Muscle layer of colon (tissue), 2 donors: ENCODE results near the gene WNT16.

Experiments
- H3K27ac ChIP-seq: one replicate; pipeline ENCODE4 v1.7.0; 2013; ENCODE audit warnings: low read depth, mild to moderate bottlenecking, low read length, moderate library complexity
- H3K27me3 ChIP-seq, 2 donors: one replicate each; pipeline ENCODE4 v1.7.0; 2013; ENCODE audit warnings: low read length in 2 of 2, mild to moderate bottlenecking in 2 of 2; ENCODE audit not compliant: insufficient read depth in 2 of 2, control insufficient read depth in 1 of 2
- H3K36me3 ChIP-seq: one replicate; pipeline ENCODE4 v1.7.0; 2013; ENCODE audit warnings: mild to moderate bottlenecking, low read length; ENCODE audit not compliant: insufficient read depth
- H3K4me1 ChIP-seq: one replicate; pipeline ENCODE4 v1.7.0; 2013; ENCODE audit warnings: mild to moderate bottlenecking, low read length; ENCODE audit not compliant: insufficient read depth
- H3K4me3 ChIP-seq, 2 donors: one replicate each; pipeline ENCODE4 v1.7.0; 2013; ENCODE audit warnings: low read length in 2 of 2, low read depth in 1 of 2, mild to moderate bottlenecking in 1 of 2, moderate library complexity in 1 of 2
- H3K9ac ChIP-seq: one replicate; pipeline ENCODE4 v1.7.0; 2013; ENCODE audit warnings: low read length
- H3K9me3 ChIP-seq: one replicate; pipeline ENCODE4 v1.7.0; 2013; ENCODE audit warnings: mild to moderate bottlenecking, low read length
- donor health status: abdominal sarcoma.
- donor health status: Adenocarcinoma of cecum.

The WNT16 gene

DNA sequence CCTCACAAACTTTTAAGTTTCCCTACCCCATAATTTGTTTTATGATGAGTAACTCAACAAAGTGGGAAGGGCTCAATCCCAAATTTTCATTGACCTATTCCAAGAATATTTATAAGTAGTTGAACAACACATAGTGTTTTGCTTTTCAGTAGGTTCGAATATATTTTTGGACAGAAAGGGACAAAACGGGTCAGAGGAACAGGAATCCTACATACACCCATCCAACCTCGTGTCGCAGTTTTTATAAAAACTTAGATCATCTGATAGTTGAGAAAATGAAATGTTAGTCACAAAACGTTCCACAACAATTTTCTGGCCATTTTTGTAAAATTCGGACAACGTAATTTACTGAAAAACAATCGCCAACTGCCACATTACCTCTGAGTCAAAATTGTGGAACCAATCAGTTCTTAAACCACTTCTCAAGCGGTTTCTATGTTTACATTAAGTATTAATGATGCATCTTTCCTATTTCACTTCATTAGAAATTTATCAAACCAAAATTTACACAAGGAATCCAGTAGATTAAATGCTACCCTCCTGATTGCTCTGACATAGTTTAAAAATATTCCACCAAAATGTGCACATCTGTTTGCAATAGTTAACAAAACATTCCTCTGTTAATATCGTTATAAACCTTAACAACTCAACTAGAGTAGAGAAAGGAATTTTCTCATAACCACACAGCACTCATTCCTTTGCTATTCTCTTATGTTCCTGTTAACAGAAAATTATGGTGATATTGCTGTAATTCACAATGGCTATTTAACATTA is 6.3 kb downstream of the WNT16 start:
- H3K27ac ChIP-seq: no peak overlapping the region
- no peaks in the 10 kb centered on the region for H3K9me3 ChIP-seq
- no peaks in the 10 kb centered on the region for H3K36me3 ChIP-seq
- H3K27me3 ChIP-seq: peaks cover 21 to 22% of the 10 kb centered on the region in 2 donors
- H3K4me3 ChIP-seq: no peak overlapping the region
- H3K9ac ChIP-seq: no peak overlapping the region
- no peaks in the 10 kb centered on the region for H3K4me1 ChIP-seq

DNA sequence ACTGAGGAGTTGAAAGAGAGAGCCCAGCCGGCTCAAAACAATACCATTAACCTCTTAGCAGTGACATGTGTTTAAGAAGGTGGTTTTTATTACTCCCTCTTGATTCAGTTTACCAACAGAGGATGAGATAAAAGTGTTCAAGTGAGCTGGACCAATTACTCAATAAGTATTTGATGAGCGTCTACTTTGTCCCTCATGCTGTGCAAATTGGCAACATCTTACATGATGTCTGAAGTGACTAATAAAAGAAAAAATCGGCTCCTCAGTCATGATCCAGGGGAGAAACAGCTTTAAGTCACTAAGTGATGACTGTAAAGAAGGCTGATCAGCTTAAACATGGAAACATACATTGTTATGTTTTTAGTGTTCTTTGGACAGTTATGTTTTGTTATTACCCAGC is 7.8 kb downstream of the WNT16 start:
- H3K9me3 ChIP-seq: no peaks in the 10 kb centered on the region
- H3K4me1 ChIP-seq: no peaks in the 10 kb centered on the region
- no peak overlapping the region for H3K4me3 ChIP-seq
- peaks cover 8% of the 10 kb centered on the region in 2 donors for H3K27me3 ChIP-seq
- no peak overlapping the region for H3K27ac ChIP-seq
- H3K36me3 ChIP-seq: no peaks in the 10 kb centered on the region
- H3K9ac ChIP-seq: no peak overlapping the region

DNA sequence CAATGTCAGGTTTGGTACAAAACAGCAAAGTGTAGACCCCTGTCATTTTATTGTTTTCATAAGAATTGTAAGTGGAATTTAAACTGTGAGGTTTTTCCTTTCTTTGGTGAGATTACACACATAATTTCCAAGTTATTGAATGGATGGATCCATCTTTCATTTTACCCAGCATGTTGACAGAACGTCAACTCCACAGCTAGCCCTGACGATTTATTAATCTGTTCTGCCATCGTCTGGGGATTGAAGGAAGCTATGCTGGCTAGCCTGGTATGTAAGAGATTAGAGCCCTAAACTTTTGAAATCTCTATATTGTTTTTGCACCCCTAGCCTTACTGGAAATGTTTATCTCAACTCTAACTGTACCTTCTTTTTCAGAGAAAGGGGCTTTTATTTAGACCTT is 8.6 kb downstream of the WNT16 start:
- Histone ChIP-seq H3K27me3 (peaks cover 0 to under 1% of the 10 kb centered on the region in 2 donors), H3K4me1 (no peaks in the 10 kb centered on the region), H3K4me3 (no peak overlapping the region), H3K36me3 (no peaks in the 10 kb centered on the region), H3K9me3 (no peaks in the 10 kb centered on the region), H3K27ac (no peak overlapping the region), H3K9ac (no peak overlapping the region)

DNA sequence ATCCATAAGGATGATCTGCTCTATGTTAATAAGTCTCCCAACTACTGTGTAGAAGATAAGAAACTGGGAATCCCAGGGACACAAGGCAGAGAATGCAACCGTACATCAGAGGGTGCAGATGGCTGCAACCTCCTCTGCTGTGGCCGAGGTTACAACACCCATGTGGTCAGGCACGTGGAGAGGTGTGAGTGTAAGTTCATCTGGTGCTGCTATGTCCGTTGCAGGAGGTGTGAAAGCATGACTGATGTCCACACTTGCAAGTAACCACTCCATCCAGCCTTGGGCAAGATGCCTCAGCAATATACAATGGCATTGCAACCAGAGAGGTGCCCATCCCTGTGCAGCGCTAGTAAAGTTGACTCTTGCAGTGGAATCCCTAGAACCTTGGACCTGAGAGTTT is 10.3 kb downstream of the WNT16 start:
- H3K9me3 ChIP-seq: no peaks in the 10 kb centered on the region
- H3K27me3 ChIP-seq: no peaks in the 10 kb centered on the region
- H3K4me3 ChIP-seq: no peak overlapping the region
- H3K36me3 ChIP-seq: no peaks in the 10 kb centered on the region
- no peaks in the 10 kb centered on the region for H3K4me1 ChIP-seq
- H3K9ac ChIP-seq: no peak overlapping the region
- H3K27ac ChIP-seq: no peak overlapping the region

DNA sequence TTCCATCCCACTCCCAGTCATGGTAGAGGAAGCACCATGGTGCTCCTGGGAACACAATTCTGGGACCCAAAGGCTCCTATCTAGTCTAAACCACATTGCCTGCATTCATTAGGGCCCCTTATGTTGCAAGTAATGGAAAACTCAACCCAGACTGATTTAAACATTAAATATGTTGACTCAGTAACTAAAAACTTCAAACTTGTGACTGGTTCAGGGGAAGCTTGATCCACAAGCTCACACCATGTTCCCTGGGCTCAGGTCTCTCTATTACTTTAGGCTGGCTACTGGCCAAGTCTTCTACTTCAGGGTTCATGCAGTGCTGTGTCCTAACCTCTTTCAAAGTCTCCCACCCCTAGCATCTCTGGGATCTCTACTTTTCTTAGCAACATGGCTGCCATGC is 13.1 kb downstream of the WNT16 start:
- no peak overlapping the region for H3K27ac ChIP-seq
- peaks cover 6% of the 10 kb centered on the region for H3K36me3 ChIP-seq
- no peak overlapping the region for H3K9ac ChIP-seq
- H3K9me3 ChIP-seq: no peaks in the 10 kb centered on the region
- H3K27me3 ChIP-seq: no peaks in the 10 kb centered on the region
- no peak overlapping the region for H3K4me3 ChIP-seq
- no peaks in the 10 kb centered on the region for H3K4me1 ChIP-seq

DNA sequence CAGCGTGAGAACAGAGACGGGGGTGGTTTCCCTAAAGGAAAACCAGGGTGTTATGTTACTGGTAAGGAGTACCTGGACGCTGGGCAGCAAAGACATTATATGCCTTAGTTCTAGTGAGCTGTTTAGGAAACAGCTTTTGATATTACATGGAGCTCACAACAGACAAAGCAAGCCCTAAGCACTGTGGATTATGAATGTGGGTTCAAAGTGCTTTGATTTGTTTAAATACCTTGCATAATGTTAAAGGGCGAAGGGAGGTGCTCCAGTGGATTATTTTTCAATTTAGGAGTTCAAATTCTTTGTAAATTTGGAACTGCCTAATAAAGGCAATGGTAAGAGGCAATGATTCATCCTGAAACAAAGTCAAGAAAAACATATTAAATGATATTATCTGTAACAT is 13.8 kb downstream of the WNT16 start:
- Histone ChIP-seq H3K9me3 (no peaks in the 10 kb centered on the region), H3K9ac (no peak overlapping the region), H3K4me3 (no peak overlapping the region), H3K36me3 (peaks cover 11% of the 10 kb centered on the region), H3K4me1 (no peaks in the 10 kb centered on the region), H3K27me3 (no peaks in the 10 kb centered on the region), H3K27ac (no peak overlapping the region)

DNA sequence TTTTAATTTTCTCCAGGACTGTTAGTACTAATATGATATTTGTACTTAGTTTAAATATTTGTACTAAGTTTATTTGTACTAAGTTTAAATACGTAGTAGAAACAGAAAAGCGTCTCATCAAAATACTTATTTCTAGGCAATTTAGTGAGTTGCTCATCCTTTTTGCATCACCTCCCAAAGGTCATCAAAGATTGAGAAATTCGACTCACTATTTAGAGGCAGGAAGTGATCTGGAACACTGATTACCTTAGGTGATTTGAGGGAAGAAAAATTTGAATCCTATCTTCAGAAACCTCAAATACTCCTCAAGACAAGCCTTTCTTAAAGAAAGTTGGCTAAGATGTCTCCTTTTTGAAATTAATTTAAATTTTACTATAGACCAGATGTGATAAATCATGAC is 14.5 kb downstream of the WNT16 start:
- Histone ChIP-seq H3K27me3 (no peaks in the 10 kb centered on the region), H3K36me3 (peaks cover 11% of the 10 kb centered on the region), H3K4me1 (no peaks in the 10 kb centered on the region), H3K27ac (no peak overlapping the region), H3K4me3 (no peak overlapping the region), H3K9me3 (no peaks in the 10 kb centered on the region), H3K9ac (no peak overlapping the region)

DNA sequence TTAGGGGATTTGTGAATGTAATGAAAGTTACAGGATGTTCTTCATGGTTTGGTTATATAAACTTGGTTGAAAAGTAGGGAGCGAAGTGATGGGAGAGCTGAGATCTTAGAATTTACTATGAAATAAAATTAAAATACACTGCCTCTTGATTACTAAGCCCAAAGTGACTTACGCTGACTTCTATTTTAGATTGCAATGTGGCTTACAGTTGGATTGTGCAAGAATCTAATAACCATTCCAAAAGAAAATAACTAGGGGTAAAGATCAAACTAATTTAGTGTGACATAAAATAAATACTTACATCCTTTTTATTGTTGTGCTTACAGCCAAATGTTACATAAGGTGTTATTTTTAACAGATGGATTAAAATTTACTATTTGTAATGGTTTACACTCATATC is 15.3 kb downstream of the WNT16 start:
- no peaks in the 10 kb centered on the region for H3K27me3 ChIP-seq
- H3K4me3 ChIP-seq: no peak overlapping the region
- H3K27ac ChIP-seq: no peak overlapping the region
- no peak overlapping the region for H3K9ac ChIP-seq
- H3K36me3 ChIP-seq: peaks cover 11% of the 10 kb centered on the region
- no peaks in the 10 kb centered on the region for H3K4me1 ChIP-seq
- H3K9me3 ChIP-seq: no peaks in the 10 kb centered on the region

DNA sequence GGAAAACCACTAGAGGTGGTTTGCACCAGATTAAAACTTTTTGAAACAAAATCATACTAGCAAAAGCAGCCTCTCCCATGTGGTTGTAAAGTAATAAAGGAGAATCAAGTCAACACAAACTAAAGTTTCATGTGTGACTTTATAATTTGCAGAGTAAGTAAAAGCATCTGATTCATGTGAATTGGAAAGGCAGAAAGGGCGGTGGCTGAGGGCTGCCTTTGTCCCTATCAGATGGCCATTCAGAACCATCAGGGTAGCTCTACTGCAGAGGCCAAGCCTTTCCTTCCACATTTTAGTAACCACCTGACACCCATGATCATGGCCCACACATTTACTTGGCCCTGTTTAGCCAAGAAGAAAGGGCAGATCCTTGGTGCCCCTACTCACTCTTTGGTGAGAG is 15.7 kb downstream of the WNT16 start:
- Histone ChIP-seq H3K4me3 (no peak overlapping the region), H3K27ac (no peak overlapping the region), H3K36me3 (peaks cover 11% of the 10 kb centered on the region), H3K4me1 (no peaks in the 10 kb centered on the region), H3K9ac (no peak overlapping the region), H3K9me3 (no peaks in the 10 kb centered on the region), H3K27me3 (no peaks in the 10 kb centered on the region)

DNA sequence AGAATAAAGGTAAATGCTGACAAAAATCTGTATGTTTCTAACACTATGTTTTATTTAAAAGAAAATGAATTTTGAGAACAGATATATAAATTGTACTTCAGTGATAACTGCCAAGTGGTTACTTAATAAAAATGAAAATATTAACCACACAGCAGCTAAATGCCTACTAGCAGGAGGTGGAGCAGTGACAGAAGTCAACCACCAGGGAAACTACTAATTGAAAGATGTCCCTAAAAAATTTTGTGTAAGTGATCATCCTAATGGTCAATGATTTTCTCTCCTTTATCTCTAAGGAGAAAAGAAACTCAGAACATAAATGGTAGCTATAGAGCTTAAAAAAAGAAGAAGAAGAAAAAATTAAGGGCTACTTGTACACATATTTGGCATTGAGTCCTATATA is 22.9 kb downstream of the WNT16 start:
- Histone ChIP-seq H3K4me1 (no peaks in the 10 kb centered on the region), H3K27ac (no peak overlapping the region), H3K9me3 (no peaks in the 10 kb centered on the region), H3K4me3 (no peak overlapping the region), H3K27me3 (no peaks in the 10 kb centered on the region), H3K36me3 (peaks cover 25% of the 10 kb centered on the region), H3K9ac (no peak overlapping the region)

DNA sequence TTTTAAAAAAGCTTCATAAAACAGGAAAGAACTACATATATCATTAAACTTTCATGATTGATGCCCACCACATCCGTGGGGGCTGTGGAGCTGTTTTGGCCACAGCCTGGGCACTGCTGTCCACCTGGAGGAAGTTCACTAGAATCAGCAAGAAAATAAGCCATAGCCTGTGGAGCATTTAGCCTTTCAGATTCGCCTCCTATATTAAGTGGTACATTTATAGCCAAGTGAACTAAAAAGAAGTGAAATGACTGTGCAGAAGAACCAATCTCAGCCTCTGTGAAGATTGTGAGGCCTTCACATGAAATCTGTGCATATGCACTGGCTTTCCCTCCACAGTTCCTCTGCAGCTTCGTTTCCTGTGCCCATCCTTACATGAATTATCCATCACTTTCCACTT is 23.5 kb downstream of the WNT16 start:
- Histone ChIP-seq H3K27me3 (no peaks in the 10 kb centered on the region), H3K9ac (no peak overlapping the region), H3K9me3 (no peaks in the 10 kb centered on the region), H3K36me3 (peaks cover 25% of the 10 kb centered on the region), H3K27ac (no peak overlapping the region), H3K4me3 (no peak overlapping the region), H3K4me1 (no peaks in the 10 kb centered on the region)

DNA sequence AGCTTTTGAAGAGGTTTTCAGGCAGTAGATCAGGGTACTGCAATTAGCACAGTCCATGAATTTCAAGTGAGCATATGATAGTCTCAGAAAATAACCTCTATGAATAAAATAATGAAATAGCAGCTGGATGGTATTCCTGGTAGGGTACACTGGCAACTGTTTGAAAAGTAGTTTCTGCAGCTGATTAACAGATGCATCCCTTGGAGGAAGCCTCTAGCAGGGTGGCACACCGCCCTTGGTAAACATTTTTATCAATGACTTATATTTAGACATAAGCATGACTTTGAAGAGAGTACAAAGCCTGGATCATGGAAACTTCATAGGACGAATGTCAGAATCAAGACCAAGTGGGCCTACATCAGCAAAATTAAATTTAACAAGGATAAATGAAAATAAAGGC is 26.8 kb downstream of the WNT16 start:
- Histone ChIP-seq H3K9ac (no peak overlapping the region), H3K36me3 (peaks cover 30% of the 10 kb centered on the region), H3K4me3 (no peak overlapping the region), H3K9me3 (no peaks in the 10 kb centered on the region), H3K27ac (no peak overlapping the region), H3K27me3 (no peaks in the 10 kb centered on the region), H3K4me1 (no peaks in the 10 kb centered on the region)
